HG03342 (cell line): ENCODE data around the gene TASP1.
"Not testable (repeated sequence)": the region's sequence is repeated elsewhere in the genome, so short reads cannot be mapped to it uniquely, and the experiment has no call there.

ENCODE experiments used
- ATAC-seq: cut with Tn5 transposase; IDR thresholded peaks from one replicate; pipeline ENCODE4 v1.9.1; 2021; ENCODE audit warnings: mild to moderate bottlenecking, moderate library complexity; ENCODE audit not compliant: unreplicated experiment

Gene TASP1

DNA sequence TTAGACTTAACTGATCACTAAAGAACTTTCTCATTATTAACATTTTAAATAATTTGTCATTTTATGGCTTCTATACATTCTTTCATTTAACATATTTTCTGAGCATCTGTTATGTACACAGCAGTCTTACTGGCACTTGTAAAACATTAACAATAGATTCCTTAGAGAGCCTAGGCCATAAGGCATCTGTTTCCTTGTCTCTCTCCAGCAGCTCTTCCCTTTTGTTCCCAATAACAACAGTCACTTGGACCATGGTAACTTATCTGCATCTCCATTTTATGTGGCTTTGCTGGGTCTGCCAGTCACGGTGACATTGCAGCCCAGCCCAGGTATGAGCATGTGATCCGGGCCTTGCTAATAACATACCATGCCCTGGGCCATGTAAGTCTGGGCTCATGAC lies 11.7 kb upstream of the TASP1 start:
- no peak for ATAC-seq

DNA sequence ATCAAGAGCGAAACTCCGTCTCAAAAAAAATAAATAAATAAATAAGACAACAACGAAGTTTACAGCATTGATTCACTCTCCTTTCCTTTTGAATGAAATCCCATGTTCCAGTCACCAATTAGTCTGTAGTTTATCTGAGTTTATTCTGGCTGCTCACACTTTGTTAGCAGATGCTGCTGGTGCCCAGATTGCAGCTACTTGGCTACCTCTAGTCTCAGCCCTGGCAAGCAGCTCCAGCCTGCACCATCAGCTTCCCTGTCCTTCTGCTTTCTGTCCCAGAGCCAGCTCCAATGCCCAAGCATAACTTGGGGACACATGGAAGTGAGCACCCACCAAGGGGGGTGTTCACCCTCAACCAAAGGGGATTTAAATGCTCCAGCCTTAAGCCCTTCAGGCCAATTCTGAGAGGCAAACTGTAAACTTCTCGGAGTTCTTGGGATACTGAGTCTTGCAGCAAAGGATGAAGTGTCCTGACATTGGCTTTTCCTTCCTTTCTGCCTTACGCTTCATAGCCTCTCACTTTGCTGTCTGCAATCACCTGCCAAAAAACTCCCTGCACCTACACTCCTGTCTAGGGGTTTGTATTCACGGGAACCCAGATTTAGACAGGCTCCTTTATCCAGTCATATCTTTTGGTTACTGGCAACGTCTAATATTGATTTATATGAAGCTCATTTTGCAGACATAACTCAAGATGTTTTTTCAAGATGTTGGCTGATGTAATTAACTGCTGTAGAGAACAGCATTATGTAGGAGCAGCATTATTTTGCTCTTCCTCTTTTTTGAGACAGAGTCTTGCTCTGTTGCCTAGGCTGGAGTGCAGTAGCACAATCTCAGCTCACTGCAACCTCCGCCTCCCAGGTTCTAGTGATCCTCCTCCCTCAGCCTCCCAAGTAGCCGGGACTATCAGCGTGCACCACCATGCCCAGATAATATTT lies 9.8 kb upstream of the TASP1 start:
- no peak for ATAC-seq

DNA sequence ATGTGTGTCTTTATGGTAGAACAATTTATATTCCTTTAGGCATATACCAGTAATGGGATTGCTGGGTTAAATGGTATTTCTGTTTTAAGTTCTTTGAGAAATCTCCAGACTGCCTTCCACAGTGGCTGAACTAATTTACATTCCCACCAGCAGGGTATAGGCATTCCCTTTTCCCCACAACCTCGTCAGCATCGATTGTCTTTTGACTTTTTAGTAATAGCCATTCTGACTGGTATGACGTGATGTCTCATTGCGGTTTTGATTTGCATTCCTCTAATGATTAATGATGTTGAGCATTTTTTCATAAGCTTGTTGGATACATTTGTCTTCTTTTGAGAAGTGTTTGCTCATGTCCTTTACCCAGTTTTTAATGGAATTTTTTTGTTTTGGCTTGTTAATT lies 5.3 kb upstream of the TASP1 start:
- no peak for ATAC-seq

DNA sequence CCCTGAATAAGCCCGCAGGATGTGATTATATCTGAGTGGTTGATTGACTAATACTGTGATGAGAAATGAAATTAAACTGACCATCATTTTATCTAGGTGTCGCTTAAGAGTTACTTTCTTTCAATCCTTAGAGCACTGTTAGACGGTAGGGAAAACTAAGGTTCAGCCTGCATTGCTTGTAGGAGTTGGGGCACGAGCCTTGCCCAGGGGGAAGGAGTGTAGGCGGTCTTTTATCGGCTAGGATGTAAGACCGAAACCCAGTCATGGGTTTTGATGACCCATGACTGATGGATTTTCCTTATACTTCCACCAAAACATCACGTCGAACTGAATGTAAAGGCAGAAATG lies 392 bp upstream of the TASP1 start:
- no peak for ATAC-seq

DNA sequence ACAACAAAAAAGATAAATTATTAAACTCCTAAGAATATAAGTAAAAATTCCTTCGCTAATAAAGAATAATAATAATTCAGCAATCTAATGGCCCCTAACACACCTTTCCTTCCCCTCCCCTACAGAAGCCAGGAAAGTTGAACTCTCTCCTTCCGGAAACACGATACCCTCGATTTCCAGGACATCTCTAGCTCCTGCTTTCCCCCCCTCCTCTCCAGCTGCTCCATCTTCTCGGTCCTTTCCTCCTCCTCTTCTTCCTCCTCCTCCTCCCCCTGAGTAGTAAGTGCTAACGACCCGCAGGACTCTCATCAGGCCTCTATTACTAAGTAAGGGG lies 603 bp downstream of the TASP1 start:
- ATAC-seq: no peak

DNA sequence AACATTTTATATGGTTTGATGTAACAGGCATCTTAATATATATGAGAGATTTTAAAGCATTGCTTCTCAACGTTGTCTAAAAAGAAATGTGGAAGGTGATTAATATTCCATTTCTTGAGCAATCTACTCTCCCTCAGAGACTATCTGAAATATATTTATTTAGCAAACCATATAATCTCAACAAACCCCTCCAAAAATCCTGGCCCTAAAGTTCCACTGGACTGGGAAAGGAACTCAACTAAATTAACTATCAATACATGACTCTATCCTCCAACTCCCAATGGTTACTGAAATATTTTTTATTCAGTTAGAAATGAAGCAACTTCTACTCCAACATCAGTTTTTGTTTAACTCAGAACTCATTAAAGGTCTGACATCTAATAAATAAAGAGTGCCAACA lies 6.3 kb downstream of the TASP1 start:
- no peak for ATAC-seq

DNA sequence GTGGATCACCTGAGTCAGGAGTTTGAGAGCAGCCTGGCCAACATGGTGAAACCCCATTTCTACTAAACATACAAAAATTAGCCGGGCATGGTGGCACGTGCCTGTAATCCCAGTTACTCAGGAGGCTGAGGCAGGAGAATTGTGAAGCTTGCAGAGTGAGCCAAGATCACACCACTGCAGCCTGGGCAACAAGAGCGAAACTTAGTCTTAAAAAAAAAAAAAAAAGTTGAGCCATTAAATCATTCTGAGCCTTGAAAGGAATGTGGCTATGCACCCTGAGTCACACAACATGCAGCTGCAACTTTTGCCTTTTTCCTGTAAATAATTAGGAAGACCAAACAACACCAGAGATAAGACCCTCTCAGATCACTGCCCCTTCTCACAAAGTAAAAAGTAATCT lies 11.2 kb downstream of the TASP1 start:
- ATAC-seq: not testable (repeated sequence)

DNA sequence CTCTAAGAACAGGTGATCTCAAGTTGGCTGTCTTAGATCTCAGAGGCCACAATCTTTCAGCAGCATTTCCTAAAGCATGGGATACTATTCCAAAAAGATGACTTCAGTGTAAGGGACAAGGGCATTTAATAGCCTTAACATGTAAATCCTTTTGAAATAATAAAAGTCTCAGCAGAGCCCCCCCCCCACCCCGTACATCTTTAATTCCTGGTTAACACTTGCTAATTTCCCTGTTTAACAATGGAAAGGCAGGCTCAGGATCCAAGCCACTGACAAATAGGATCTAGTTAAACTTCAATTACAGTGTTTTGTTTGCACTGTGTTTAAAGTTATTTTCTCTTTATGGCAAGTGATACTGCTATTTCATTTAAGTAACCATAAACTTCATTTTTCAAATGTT lies 12.0 kb downstream of the TASP1 start:
- ATAC-seq: no peak

DNA sequence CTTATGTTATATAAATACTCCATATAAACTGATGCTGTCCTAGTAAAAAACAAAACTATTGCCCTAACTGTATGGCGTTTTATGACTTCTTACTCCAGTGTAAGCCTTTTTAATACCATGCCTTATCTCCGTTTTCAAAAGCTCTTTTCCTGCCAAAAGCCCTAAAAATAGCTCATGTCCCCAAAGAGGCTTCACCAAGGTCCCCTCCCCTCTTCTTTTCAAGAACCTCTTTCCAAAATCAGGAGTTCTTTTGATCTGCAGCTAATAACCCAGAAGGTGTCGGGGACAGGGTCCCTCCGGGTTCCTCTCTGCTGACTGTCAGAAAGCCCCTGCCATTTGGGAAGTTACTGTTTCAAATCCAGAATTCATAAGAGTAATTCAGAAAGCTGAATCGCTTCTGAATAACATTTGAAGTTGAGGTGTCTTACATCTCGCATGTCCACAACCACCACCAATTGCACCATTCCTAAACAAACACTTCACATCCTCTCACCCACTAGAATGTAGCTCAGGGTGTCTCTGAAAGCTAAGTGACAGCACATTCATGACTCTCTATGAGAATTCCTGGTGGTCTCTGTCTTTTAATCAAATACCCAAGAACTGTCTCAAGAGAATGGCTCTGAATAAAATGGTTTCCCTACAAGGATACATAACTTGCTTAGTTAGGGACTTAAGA lies 13.3 kb downstream of the TASP1 start:
- no peak for ATAC-seq

DNA sequence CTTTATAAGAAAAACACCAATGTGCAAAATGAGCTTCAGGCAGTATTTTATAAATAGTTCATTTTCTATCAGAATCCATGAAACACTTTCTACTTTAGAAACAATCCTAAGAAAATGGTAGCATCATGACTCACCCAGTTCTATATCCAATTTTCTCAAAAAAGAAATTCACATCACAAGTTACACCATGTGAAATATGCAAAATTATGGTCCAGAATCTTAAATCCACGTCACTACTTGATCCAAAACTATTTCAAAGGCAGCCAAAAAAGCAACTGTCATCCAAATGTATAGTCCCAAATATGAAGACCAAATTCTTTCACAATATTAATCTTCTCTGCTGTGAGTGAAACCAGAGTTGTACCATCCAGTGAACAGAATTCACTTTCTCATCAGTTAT lies 19.3 kb downstream of the TASP1 start:
- not testable (repeated sequence) for ATAC-seq

DNA sequence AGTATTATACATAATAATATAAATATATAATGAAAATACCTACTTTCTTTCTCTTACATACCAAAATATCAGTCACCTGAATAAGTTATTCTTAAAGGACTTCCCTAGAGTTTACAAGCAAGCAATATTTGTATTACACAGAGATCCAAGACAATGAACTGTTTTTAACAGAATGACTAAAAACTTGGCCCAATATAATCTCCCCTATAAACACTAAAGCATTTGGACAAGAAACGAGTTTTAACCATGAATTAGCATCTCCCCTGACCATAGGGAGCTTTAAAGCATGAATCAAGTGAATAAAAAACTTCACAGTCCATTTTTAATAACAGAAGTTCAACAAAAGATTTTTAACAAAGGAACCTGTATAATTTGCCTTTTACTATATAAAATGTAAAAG lies 20.3 kb downstream of the TASP1 start:
- ATAC-seq: not testable (repeated sequence)

DNA sequence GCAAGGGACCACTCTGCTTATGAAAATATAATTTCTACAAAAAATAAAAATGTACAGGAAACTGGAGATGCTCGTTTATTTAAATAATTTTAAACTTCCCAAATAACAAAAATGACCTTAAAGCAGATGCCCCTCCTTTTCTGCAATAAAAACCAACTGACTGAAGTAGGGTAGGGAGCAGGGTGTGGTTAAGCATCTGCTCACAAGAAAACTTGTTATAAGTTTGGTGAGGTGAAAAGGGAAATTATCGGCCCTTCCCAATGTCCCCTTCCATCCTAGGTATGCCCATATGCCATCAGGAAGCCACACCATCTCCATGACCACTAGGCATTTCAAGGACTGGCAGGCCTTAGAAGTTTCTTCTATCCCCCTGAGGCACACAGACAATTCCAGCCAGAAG lies 21.1 kb downstream of the TASP1 start:
- not testable (repeated sequence) for ATAC-seq

DNA sequence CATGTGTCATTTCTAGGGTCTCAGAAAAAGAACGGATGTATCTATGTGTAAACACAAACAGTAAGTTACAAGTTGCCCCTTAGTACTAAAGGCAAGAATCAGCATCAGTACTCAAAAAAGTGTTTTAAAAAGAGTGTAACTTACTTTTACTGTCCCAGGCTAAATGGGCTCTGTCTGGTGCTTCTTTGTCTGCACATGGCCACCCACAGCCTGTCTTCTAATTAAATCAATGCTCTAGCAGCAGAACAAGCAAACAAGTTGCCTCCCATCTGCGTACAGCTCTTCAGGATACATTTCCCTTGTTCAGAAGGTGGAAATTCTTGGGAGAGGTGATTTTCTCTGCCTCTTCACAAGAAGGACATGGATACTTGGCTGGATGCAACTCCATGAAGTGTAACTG lies 22.0 kb downstream of the TASP1 start:
- ATAC-seq: not testable (repeated sequence)

DNA sequence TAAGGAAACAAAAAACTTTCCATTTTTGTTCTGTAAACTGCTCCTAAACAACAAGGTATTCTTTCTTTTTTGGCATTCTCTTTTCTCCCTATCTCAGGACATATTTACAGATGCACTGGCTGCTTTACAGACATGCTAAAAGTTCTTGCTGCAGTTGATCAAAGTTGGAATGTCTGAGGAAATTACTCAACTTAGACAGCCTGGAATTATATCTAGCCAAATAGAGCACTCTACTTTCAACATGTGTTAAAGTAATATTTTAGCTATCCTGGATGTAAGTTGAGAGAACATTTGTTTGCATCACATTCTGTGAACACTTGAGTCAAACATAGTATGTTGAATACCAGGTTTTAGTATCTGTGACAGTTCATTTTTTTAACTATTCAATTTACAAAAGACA lies 24.8 kb downstream of the TASP1 start:
- ATAC-seq: no peak

DNA sequence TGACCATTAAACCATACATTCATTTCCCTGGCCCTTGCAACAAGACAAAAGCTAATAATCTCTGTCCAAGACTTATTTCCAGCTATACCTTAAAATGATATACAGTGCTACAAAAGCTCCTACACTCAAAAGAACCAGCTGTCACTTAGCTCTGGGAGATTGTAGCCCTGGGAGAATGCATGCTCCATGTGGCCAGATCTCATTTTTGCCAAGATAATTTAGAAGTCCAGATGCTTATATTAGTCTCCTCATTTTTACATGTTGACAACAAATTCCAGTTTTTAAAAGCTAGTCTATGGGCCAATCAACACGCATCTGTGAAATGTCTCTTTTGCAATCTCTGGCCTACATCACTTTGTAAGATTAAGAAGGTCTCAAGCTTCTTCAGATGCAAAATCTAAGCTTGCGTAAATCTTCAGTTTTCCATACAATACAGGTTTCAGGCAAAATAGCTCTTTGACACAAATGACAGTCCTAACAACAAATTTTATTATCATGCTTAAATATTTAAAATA lies 27.1 kb downstream of the TASP1 start:
- ATAC-seq: no peak

DNA sequence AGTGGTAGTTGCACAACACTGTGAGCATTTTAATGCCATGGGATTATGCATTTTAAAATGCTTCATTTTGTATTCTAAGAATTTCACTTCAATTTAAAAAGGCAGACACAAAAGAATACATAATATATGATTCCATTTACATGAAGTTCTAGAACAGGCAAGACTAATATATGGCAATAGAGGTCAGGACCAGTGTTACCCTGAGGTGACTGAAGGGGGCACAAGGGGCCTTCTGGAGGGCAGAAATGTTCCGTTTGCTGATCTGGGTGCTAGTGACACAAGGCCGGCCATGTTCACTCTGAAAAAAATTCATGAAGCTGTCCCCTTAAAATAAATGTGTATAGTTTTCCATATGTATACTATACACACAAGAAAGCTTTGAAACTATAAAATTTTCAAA lies 28.5 kb downstream of the TASP1 start:
- ATAC-seq: no peak

DNA sequence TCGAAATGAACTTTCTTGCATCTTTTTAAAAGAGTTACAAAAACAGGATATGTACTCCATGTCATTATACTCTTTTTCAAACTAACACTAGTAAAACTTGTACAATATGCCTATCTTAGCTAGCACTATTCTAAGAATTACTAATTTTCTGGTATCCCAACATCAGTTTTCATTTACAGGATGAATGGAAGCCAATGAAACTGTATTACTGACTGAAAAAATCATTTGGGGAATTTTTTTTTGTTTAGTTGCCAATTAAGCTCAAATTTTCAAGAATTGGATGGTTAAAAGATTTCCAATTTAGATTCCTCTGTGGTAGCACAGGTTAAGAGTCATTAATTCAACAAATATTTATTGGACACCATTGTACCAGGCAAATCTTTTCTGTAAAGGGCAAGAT lies 30.7 kb downstream of the TASP1 start:
- ATAC-seq: no peak

DNA sequence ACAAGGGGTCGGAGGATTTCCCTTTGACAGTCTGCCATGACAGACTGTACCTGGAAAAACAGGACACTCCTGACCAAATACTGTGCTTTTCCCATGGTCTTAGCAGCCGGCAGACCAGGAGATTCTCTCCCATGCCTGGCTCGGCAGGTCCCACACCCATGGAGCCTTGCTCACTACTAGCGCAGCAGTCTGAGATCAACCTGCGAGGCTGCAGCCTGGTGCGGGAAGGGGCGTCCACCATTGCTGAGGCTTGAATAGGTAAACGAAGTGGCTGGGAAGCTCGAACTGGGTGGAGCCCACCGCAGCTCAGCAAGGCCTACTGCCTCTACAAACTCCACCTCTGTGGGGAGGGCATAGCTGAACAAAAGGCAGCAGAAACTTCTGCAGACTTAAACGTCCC lies 45.3 kb downstream of the TASP1 start:
- not testable (repeated sequence) for ATAC-seq

DNA sequence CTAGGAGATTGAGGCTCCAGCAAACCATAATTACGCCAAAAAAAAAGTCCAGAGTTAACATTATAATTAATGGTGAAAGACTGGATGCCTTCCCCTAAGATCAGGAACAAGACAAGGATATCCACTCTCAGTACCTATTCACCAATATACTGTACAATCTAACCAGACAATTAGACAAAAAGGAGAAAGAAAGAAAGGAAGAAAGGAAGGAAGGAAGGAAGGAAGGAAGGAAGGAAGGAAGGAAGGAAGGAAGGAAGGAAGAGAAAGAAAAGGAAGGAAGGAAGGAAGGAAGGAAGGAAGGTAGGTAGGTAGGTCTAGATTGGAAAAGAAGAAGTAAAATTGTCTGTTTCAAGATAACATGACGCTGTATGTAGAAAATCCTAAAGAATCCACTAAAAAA lies 50.7 kb downstream of the TASP1 start:
- no peak for ATAC-seq

DNA sequence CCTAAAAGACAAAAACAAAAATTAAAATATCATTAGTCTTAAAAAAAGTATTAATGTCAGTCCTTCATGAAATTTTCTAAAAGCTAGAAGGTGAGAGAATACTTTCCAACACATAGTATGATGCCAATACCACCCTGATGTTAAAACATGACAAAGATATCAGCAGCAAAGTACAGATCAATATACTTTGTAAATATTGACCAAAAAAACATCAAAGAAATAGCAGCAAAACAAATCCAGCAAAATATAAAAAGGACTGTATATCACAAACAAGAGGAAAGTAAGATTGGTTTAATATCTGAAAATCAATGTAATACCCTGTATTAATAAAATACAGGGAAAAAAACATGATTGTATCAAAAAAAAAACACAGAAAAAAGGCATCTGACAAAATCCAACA lies 51.4 kb downstream of the TASP1 start:
- ATAC-seq: no peak

DNA sequence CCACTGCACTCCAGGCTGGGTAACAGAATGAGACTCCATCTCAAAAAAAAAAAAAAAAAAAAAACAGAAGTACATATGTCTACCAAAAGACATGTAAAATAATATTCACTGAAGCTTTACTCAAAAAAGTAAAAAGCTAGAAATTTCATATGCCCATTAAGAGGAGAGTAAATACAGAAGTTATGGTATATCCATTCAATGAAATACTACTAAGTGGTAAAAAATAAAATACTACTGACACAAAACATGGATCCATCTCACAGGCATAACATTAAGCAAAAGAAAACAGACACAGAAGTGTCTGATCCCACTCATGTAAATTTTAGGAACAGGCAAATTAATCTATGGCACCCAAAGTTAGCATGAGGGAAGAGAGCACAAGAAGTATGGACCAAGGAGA lies 52.6 kb downstream of the TASP1 start:
- no peak for ATAC-seq

DNA sequence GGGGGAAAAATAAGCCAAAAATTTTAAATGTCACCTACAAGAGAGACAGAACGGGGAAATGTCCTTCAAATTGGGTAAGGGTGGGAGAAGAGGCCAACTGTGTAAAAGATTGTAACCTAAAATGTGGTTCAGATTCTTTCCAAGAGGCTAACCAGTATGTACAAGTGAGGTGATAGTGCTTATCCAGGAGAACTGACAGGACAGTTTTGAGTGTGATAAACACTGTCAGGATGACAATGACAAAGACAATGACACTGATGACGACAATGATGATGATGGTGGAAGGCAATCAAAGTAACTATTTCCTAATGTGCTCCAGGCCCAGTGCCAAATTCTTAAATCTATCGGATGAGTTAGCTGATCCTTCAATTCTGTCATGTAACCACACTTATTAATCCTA lies 57.3 kb downstream of the TASP1 start:
- ATAC-seq: no peak
